ENCODE measurements around the gene PIAS1.

GRCh38 chr15:68208136-68208535, 154.0 kb downstream of the PIAS1 start:
- TF ChIP-seq IRF2 (CRISPR knock-in tag; IDR thresholded peaks at IDR 0.05) (no peak), GMEB1 (CRISPR knock-in tag; IDR thresholded peaks at IDR 0.05) (no peak), CTCF (IDR thresholded peaks at IDR 0.05 in 2 of 3, conservative IDR thresholded peaks at IDR 0.05 in 1 of 3; ENCODE audit: insufficient read depth in 2 of 3, low read depth in 1 of 3, low read length in 3 of 3) (no peak), PATZ1 (CRISPR knock-in tag; IDR thresholded peaks at IDR 0.05; ENCODE audit: borderline replicate concordance) (no peak), ATF2 (CRISPR knock-in tag; IDR thresholded peaks at IDR 0.05) (no peak), ELF1 (tag; IDR thresholded peaks at IDR 0.05) (no peak), RAD21 (CRISPR knock-in tag; conservative IDR thresholded peaks at IDR 0.05 in 1 of 2, IDR thresholded peaks at IDR 0.05 in 1 of 2) (no peak), HEY1 (CRISPR knock-in tag; IDR thresholded peaks at IDR 0.05; ENCODE audit: borderline replicate concordance) (no peak), NONO (IDR thresholded peaks at IDR 0.05; ENCODE audit: low read depth in 2 of 2, low read length in 1 of 2) (no peak)
- TF ChIP-seq, protein P1, sequence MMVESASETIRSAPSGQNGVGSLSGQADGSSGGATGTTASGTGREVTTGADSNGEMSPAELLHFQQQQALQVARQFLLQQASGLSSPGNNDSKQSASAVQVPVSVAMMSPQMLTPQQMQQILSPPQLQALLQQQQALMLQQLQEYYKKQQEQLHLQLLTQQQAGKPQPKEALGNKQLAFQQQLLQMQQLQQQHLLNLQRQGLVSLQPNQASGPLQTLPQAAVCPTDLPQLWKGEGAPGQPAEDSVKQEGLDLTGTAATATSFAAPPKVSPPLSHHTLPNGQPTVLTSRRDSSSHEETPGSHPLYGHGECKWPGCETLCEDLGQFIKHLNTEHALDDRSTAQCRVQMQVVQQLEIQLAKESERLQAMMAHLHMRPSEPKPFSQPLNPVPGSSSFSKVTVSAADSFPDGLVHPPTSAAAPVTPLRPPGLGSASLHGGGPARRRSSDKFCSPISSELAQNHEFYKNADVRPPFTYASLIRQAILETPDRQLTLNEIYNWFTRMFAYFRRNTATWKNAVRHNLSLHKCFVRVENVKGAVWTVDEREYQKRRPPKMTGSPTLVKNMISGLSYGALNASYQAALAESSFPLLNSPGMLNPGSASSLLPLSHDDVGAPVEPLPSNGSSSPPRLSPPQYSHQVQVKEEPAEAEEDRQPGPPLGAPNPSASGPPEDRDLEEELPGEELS (CRISPR knock-in tag; IDR thresholded peaks at IDR 0.05; ENCODE audit: borderline replicate concordance) = no peak

Data from K562 (cell line).